ENCODE measurements around the gene ADCY1. TPM values are rescaled to one million over a fixed set of nuclear protein-coding genes. Genes with fewer than 3 reads are reported as not detected.

The ADCY1 gene
- total RNA-seq, 6 donors from 2014 or later = 0.46 to 4.1 (median 1.2) TPM

DNA sequence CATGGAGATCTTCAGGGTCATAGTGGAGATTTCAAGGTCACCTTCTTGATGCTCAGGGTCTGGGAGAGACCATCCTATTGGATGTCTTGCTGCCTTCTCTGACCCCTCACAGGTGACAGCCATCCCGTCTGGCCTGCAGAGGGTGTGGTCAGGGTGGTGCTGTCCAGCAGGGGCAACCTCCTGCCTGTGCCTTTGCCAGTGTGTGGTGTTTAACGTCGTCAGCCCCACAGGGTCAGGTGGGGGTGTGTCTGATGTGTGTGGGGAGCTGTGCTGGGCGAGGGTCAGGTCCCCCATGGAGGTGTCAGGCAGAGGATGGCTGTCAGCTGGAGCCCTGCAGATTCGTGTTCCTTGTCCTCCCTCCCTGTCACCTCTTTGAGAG, 16.5 kb downstream of the ADCY1 start:
- no peak for DNase-seq
- Histone ChIP-seq H3K4me1 (no peaks in the 10 kb centered on the region), H3K9me3 (no peaks in the 10 kb centered on the region), H3K4me3 (no peak overlapping the region), H3K36me3 (no peaks in the 10 kb centered on the region), H3K27ac (no peak overlapping the region), H3K27me3 (no peaks in the 10 kb centered on the region)
- ATAC-seq (ENCODE audit: low FRiP score in 2 of 2) = no peak
- TF ChIP-seq EP300 (IDR thresholded peaks at IDR 0.05) (no peak), POLR2AphosphoS5 (IDR thresholded peaks at IDR 0.05) (no peak), POLR2A (IDR thresholded peaks at IDR 0.05) (no peak)
- TF ChIP-seq, protein P1, sequence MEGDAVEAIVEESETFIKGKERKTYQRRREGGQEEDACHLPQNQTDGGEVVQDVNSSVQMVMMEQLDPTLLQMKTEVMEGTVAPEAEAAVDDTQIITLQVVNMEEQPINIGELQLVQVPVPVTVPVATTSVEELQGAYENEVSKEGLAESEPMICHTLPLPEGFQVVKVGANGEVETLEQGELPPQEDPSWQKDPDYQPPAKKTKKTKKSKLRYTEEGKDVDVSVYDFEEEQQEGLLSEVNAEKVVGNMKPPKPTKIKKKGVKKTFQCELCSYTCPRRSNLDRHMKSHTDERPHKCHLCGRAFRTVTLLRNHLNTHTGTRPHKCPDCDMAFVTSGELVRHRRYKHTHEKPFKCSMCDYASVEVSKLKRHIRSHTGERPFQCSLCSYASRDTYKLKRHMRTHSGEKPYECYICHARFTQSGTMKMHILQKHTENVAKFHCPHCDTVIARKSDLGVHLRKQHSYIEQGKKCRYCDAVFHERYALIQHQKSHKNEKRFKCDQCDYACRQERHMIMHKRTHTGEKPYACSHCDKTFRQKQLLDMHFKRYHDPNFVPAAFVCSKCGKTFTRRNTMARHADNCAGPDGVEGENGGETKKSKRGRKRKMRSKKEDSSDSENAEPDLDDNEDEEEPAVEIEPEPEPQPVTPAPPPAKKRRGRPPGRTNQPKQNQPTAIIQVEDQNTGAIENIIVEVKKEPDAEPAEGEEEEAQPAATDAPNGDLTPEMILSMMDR (IDR thresholded peaks at IDR 0.05) = no peak
- WGBS, 2 donors = 17 to 54% methylated on average over 1 to 5 of the region's 5 CpGs

- no peak overlapping the region for H3K27ac ChIP-seq
- H3K27me3 ChIP-seq = no peaks in the 10 kb centered on the region
- no peaks in the 10 kb centered on the region for H3K4me1 ChIP-seq
- H3K9me3 ChIP-seq = no peaks in the 10 kb centered on the region
- peak in 1 of 2 donors; percentile 21 for ATAC-seq (ENCODE audit: low FRiP score in 2 of 2)
- TF ChIP-seq POLR2AphosphoS5 (IDR thresholded peaks at IDR 0.05) (no peak), EP300 (IDR thresholded peaks at IDR 0.05) (no peak), POLR2A (IDR thresholded peaks at IDR 0.05) (no peak)
- TF ChIP-seq, protein P1 (IDR thresholded peaks at IDR 0.05) = no peak
- WGBS, 2 donors = 88 to 91% methylated on average over 9 to 11 of the region's 11 CpGs
- DNase-seq = no peak
- H3K4me3 ChIP-seq = no peak overlapping the region
- H3K36me3 ChIP-seq = no peaks in the 10 kb centered on the region
Measured at GRCh38 chr7:45591101-45591906, 17.1 kb downstream of the ADCY1 start.

GRCh38 chr7:45592230-45592991, 18.2 kb downstream of the ADCY1 start:
- H3K36me3 ChIP-seq = no peaks in the 10 kb centered on the region
- peak in 1 of 2 donors; percentile 13 for DNase-seq
- no peak overlapping the region for H3K4me3 ChIP-seq
- no peaks in the 10 kb centered on the region for H3K27me3 ChIP-seq
- TF ChIP-seq, protein P1 (IDR thresholded peaks at IDR 0.05) = no peak
- no peak for TF ChIP-seq POLR2A (IDR thresholded peaks at IDR 0.05)
- no peak for TF ChIP-seq EP300 (IDR thresholded peaks at IDR 0.05)
- TF ChIP-seq POLR2AphosphoS5 (IDR thresholded peaks at IDR 0.05) = no peak
- WGBS, 2 donors = 89 to 95% methylated on average over 11 to 24 of the region's 24 CpGs
- no peak overlapping the region for H3K27ac ChIP-seq
- no peaks in the 10 kb centered on the region for H3K9me3 ChIP-seq
- no peaks in the 10 kb centered on the region for H3K4me1 ChIP-seq
- no peak for ATAC-seq (ENCODE audit: low FRiP score in 2 of 2)

- no peaks in the 10 kb centered on the region for H3K27me3 ChIP-seq
- H3K4me1 ChIP-seq = no peaks in the 10 kb centered on the region
- H3K36me3 ChIP-seq = no peaks in the 10 kb centered on the region
- WGBS, 2 donors = 92 to 100% methylated on average over 3 to 12 of the region's 12 CpGs
- DNase-seq (peak in 1 of 2 donors; percentile 18), ATAC-seq (ENCODE audit: low FRiP score in 2 of 2) (no peak)
- H3K4me3 ChIP-seq = no peak overlapping the region
- no peaks in the 10 kb centered on the region for H3K9me3 ChIP-seq
- TF ChIP-seq POLR2A (IDR thresholded peaks at IDR 0.05) = no peak
- TF ChIP-seq, protein P1 (IDR thresholded peaks at IDR 0.05) = no peak
- TF ChIP-seq EP300 (IDR thresholded peaks at IDR 0.05) = no peak
- TF ChIP-seq POLR2AphosphoS5 (IDR thresholded peaks at IDR 0.05) = no peak
- H3K27ac ChIP-seq = no peak overlapping the region
Measured at GRCh38 chr7:45593121-45593541, 19.0 kb downstream of the ADCY1 start.
